ENCODE measurements around the gene PLEKHA6. TPM values are rescaled to one million over a fixed set of nuclear protein-coding genes. Genes with fewer than 3 reads are reported as not detected.
"Not testable (repeated sequence)": the region's sequence is repeated elsewhere in the genome, so short reads cannot be mapped to it uniquely, and the experiment has no call there.

Gene PLEKHA6
- total RNA-seq, 1 donor from 2014 or later: 0.07 TPM

DNA sequence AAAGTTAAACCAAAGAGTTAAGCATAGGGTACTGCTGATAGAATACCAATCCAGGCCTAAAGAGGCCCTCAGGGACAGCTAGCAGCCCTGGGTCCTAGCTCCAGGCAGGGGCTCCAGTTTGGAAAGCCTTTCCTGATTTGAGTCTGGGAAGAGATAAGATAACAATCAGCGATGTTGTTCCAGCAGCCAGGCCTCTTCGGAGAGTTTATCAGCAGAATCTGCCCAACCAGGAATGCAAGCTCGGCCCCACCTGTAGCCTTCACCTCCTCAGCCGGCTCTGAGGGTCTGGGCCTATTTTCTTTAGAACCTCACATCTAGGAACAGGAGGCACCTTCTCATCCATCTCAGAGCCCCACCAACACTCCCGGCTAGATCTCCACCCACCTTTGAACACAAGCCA is 42.6 kb downstream of the PLEKHA6 start:
- intact Hi-C loops (cut with micrococcal nuclease): no loop called here
- peaks cover 15% of the 10 kb centered on the region for H3K4me1 Mint-ChIP-seq
- H3K27ac Mint-ChIP-seq: no peak overlapping the region
- H3K36me3 Mint-ChIP-seq (ENCODE audit: low read depth): no peaks in the 10 kb centered on the region
- H3K27me3 Mint-ChIP-seq: peaks cover 2% of the 10 kb centered on the region
- H3K4me3 Mint-ChIP-seq: no peak overlapping the region
- no peaks in the 10 kb centered on the region for H3K9me3 Mint-ChIP-seq
- DNase-seq: no peak

DNA sequence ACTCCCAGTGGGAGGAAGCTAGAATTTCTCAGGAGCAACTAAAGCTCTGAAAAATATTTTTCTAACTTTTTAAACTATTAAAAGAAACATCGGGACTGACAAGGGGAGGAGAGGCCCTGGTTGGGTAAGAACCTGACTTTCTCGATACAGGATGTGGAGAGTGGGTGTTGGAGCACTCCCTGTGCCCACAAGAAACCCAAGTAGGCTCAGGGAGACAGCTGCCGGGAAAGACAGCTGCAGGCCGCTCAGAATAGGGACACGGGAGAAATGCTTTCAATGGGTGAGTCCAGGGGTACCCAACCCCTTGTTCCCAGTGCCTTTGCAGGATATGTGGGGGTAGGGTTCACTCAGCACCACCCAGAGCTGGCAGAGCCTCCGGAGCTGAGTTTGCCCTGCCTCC is 43.6 kb downstream of the PLEKHA6 start:
- no peak for DNase-seq
- H3K27ac Mint-ChIP-seq: no peak overlapping the region
- H3K36me3 Mint-ChIP-seq (ENCODE audit: low read depth): no peaks in the 10 kb centered on the region
- peaks cover 2% of the 10 kb centered on the region for H3K27me3 Mint-ChIP-seq
- H3K4me3 Mint-ChIP-seq: no peak overlapping the region
- no peaks in the 10 kb centered on the region for H3K9me3 Mint-ChIP-seq
- intact Hi-C loops (cut with micrococcal nuclease): no loop called here
- peaks cover 11% of the 10 kb centered on the region for H3K4me1 Mint-ChIP-seq

GRCh38 chr1:204314893-204315658 is 44.7 kb downstream of the PLEKHA6 start:
- DNase-seq: no peak
- no peaks in the 10 kb centered on the region for H3K36me3 Mint-ChIP-seq (ENCODE audit: low read depth)
- H3K27ac Mint-ChIP-seq: no peak overlapping the region
- intact Hi-C loops (cut with micrococcal nuclease): no loop called here
- H3K9me3 Mint-ChIP-seq: no peaks in the 10 kb centered on the region
- no peak overlapping the region for H3K4me3 Mint-ChIP-seq
- H3K27me3 Mint-ChIP-seq: peaks cover 3% of the 10 kb centered on the region
- peaks cover 5% of the 10 kb centered on the region for H3K4me1 Mint-ChIP-seq

DNA sequence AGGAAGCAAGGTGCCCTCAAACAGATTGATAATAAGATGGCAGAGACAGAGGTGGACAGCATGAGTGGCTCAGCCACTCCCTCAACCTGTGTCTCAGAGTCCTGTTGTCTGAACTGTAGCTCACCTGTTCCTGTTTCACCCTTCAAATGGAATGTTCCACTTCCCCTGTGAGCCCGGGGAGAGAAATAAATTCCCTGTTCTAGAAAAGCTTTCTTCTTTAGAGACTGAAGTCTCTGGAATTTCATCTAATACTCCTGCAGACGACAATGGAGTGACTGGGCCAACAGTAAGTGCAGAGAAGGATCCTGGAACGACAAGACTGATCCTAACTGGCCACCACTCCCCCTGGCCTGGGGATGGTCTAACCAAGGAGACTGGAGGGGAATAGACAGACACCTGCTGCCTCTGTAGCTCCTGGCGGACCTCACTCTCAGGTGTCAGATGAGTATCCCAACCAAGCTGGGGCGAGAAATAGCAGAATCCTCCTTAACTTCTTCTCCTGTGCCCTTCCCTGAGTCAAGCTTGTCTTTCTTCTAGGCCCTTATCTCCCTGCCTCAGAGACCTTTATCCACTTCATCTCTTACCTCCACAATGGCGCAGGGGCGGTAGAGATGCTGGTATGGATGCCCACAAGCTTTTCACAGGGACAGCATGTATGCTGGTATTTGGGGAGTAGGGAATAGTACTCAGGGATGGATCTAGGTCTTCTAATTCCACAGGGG is 45.4 kb downstream of the PLEKHA6 start:
- no peaks in the 10 kb centered on the region for H3K36me3 Mint-ChIP-seq (ENCODE audit: low read depth)
- no peak overlapping the region for H3K27ac Mint-ChIP-seq

GRCh38 chr1:204313675-204314074 is 46.1 kb downstream of the PLEKHA6 start:
- H3K36me3 Mint-ChIP-seq (ENCODE audit: low read depth): no peaks in the 10 kb centered on the region
- H3K4me1 Mint-ChIP-seq: no peaks in the 10 kb centered on the region
- no peak overlapping the region for H3K27ac Mint-ChIP-seq
- DNase-seq: no peak
- intact Hi-C loops (cut with micrococcal nuclease): no loop called here
- H3K9me3 Mint-ChIP-seq: no peaks in the 10 kb centered on the region
- H3K27me3 Mint-ChIP-seq: peaks cover 6% of the 10 kb centered on the region
- H3K4me3 Mint-ChIP-seq: no peak overlapping the region

More for the DNA sequence above, 45.4 kb downstream of the PLEKHA6 start:
- peaks cover 6% of the 10 kb centered on the region for H3K27me3 Mint-ChIP-seq
- intact Hi-C loops (cut with micrococcal nuclease): no loop called here
- H3K9me3 Mint-ChIP-seq: no peaks in the 10 kb centered on the region
- no peak for DNase-seq
- peaks cover 2% of the 10 kb centered on the region for H3K4me1 Mint-ChIP-seq
- no peak overlapping the region for H3K4me3 Mint-ChIP-seq

DNA sequence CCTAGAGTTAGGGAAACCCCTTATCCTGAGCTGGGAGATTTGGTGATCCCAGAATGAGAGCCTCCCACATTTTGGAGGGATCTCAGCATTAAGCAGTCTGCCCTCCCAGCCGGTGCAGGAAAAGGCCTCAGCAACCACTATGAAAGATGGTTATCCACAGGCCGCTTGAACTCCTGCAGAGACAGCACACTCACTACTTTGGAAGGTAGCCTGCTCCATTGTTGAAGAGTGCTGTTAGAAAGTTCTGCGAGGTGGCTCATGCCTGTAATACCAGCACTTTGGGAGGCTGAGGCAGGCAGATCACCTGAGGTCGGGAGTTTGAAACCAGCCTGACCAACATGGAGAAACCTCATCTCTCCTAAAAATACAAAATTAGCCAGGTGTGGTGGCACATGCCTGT is 48.8 kb downstream of the PLEKHA6 start:
- H3K4me1 Mint-ChIP-seq, H3K9me3 Mint-ChIP-seq, H3K27ac Mint-ChIP-seq: not testable (repeated sequence)

DNA sequence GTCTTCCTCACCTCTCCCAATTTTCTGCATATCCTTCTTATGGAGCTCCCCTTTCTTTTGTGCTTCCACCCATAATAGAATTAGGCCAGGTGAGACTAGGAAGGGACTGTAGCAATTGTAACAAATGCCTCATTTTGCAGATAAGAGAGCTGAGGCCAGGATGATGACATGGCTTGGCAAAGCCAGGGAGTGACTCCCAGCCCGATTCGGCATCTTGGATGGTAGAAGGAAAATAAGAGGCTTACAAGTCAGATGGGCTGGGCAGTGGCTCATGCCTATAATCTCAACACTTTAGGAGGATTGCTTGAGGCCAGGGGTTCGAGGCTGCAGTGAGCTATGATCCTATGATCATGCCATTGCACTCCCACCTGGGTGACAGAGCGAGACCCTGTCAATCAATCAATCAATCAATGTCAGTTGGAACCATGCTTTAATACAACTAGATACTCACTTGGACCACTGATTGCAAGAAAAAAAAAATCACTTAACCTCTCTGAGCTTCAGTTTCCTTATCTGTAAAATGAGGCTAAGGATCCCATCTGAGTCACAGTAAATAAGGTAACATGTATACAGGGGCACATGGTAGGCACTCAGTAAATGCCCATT is 51.6 kb downstream of the PLEKHA6 start:
- Mint-ChIP-seq H3K27me3 (peaks cover 26% of the 10 kb centered on the region), H3K9me3 (no peaks in the 10 kb centered on the region), H3K27ac (no peak overlapping the region), H3K4me3 (no peak overlapping the region), H3K4me1 (no peaks in the 10 kb centered on the region), H3K36me3 (ENCODE audit: low read depth) (no peaks in the 10 kb centered on the region)
- no peak for DNase-seq
- intact Hi-C loops (cut with micrococcal nuclease): no loop called here

More for the DNA sequence above, 48.8 kb downstream of the PLEKHA6 start:
- H3K4me3 Mint-ChIP-seq; intact Hi-C loops (cut with micrococcal nuclease); H3K36me3 Mint-ChIP-seq (ENCODE audit: low read depth); DNase-seq: not testable (repeated sequence)
- peaks cover 14% of the 10 kb centered on the region for H3K27me3 Mint-ChIP-seq

DNA sequence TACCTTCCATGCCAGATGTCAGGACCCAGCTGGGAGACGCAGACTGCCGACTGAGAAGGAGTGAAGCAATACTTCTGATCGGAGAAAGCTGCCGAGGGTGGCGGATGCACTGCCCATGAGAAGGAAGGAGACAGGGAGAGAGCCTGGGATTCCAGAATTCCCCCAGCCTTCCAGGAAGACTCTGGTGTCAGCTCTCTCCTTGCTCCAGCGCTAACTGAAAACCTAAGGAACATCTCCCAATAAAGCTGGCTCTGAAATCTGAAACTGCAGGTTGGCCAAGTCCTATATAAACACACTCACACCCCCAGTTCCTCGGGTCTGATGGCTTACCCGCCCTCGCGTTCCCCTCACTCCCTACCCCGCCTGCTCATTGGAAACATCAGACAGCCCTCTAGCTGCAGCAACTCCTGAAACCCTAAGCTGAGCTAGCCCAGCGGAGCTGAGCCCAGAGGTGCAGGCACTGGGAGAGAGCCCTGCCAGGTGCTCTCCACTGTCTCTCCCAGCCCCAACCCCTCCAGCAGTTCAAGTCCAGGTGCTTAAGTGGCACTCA is 52.3 kb downstream of the PLEKHA6 start:
- no peak for DNase-seq
- no peaks in the 10 kb centered on the region for H3K36me3 Mint-ChIP-seq (ENCODE audit: low read depth)
- no peak overlapping the region for H3K4me3 Mint-ChIP-seq
- H3K27me3 Mint-ChIP-seq: peaks cover 28% of the 10 kb centered on the region
- H3K9me3 Mint-ChIP-seq: no peaks in the 10 kb centered on the region
- no peak overlapping the region for H3K27ac Mint-ChIP-seq
- intact Hi-C loops (cut with micrococcal nuclease): no loop called here
- no peaks in the 10 kb centered on the region for H3K4me1 Mint-ChIP-seq

DNA sequence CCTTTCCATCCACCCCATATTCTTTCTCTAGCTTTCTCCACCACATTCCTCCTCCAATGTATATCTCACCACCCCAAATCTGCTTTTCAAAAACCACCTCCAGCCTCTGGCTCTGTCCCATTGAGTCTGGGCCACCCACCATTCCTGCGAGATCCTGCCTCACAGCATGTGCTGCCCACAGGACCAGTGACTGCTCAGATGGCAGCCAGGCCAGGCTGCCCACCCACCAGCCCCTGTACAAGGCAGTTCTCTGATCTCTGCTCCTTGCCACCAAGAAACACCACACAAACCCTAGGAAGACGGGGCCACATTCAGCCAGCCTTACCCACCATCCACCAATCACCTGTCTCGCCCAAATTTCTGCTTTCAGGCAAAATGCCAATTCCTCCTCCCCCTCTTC is 53.7 kb downstream of the PLEKHA6 start:
- Mint-ChIP-seq H3K36me3 (ENCODE audit: low read depth) (no peaks in the 10 kb centered on the region), H3K27me3 (peaks cover 30% of the 10 kb centered on the region), H3K4me3 (no peak overlapping the region), H3K4me1 (no peaks in the 10 kb centered on the region), H3K9me3 (no peaks in the 10 kb centered on the region), H3K27ac (no peak overlapping the region)
- DNase-seq: no peak
- intact Hi-C loops (cut with micrococcal nuclease): no loop called here

DNA sequence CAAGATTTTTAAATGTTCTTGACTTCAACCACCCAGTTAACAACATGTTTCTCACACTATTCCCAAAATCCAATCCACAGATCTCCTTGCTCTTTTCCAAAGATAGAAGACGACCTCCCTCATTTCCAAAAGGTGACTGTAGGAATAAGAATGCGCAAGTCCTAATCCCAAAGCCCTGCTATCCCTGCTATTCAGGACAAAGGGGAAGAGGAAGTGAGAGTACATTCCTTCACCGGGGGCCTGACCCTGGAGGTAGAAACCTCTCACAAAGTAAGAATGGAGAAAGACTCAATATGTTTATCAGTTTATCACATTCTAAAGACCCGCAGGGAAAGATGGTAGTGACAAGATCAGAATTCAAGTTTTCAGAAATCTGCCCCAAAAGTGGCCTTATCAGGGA is 55.7 kb downstream of the PLEKHA6 start:
- intact Hi-C loops (cut with micrococcal nuclease): loop anchor here (5.0 kb wide), 1 partner anchor 58 kb away; no protein-coding TSS in a partner anchor
- H3K4me1 Mint-ChIP-seq: no peaks in the 10 kb centered on the region
- H3K4me3 Mint-ChIP-seq: no peak overlapping the region
- no peak overlapping the region for H3K27ac Mint-ChIP-seq
- no peaks in the 10 kb centered on the region for H3K9me3 Mint-ChIP-seq
- no peaks in the 10 kb centered on the region for H3K36me3 Mint-ChIP-seq (ENCODE audit: low read depth)
- H3K27me3 Mint-ChIP-seq: peaks cover 35% of the 10 kb centered on the region
- no peak for DNase-seq

GRCh38 chr1:204302769-204303168 is 57.0 kb downstream of the PLEKHA6 start:
- Mint-ChIP-seq H3K27me3 (peaks cover 34% of the 10 kb centered on the region), H3K27ac (no peak overlapping the region), H3K4me3 (no peak overlapping the region), H3K4me1 (no peaks in the 10 kb centered on the region), H3K36me3 (ENCODE audit: low read depth) (no peaks in the 10 kb centered on the region), H3K9me3 (no peaks in the 10 kb centered on the region)
- intact Hi-C loops (cut with micrococcal nuclease): loop anchor here (5.0 kb wide), 1 partner anchor 60 kb away; no protein-coding TSS in a partner anchor
- no peak for DNase-seq

DNA sequence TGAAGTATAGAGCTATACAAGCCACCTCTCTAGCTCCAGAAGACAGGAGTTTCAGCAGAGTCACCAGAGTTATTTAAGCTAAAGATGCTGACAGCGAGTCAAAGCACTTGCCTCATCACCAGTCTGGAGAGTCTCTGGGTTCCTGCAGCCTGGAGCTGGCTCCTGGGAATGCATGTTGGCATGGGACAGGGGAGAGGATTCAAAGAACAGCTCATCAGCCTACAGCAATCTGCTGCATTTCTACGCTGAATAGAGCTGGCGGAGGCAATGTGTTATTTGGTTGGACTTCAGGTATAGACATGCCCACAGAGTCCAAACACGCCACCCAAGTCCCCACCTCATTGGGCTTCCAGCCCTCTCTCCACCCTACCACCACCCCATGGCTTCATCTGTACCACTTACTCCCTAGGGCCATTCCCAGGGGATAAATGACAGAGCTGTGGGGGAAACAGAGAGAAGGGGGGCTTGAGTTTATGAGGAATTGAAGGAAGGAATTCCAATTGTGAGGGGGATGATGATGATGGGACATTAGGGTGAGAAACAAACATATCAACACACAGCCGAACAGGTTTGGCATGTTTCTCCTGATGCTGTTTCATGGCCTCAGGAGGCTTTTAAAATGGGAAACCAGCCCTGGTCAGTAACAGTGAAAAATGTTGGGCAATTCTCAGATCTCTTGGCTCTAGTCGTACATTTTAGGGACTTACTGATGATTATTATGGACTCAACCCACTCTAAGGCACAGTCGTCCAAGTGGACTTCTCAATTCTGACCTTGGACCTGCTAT is 58.4 kb downstream of the PLEKHA6 start:
- H3K4me1 Mint-ChIP-seq: peaks cover 4% of the 10 kb centered on the region
- H3K9me3 Mint-ChIP-seq: no peaks in the 10 kb centered on the region
- H3K36me3 Mint-ChIP-seq (ENCODE audit: low read depth): no peaks in the 10 kb centered on the region
- peaks cover 37% of the 10 kb centered on the region for H3K27me3 Mint-ChIP-seq
- no peak overlapping the region for H3K27ac Mint-ChIP-seq
- no peak for DNase-seq
- intact Hi-C loops (cut with micrococcal nuclease): loop anchor here (5.0 kb wide), 1 partner anchor 61 kb away; no protein-coding TSS in a partner anchor
- H3K4me3 Mint-ChIP-seq: no peak overlapping the region

DNA sequence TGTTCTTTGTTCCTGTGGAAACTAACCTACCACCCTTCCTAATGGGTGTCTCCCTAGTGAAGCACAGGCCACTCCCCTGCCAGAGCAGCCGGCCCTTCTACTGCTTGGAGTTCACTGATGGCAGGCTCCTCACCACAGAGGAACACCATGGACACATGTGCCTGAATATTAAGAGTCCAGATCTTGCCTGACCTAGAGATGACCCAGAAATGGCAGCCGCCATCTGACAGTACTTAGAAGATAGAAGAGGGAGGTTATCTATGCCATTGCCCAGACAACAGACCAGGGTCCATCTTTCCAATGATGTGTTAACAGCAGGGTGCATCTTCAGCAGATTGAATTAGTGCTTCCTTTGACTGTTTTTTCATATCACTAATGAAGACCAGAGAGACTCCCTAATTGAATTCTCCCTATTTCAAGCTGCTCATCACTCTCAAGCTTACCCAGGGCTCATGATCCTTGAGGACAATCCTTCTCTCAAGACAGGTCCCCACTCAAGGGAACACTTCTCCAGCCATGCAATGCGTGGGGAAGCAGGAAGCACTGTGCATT is 59.8 kb downstream of the PLEKHA6 start:
- H3K27me3 Mint-ChIP-seq: peaks cover 29% of the 10 kb centered on the region
- DNase-seq: no peak
- no peak overlapping the region for H3K4me3 Mint-ChIP-seq
- H3K36me3 Mint-ChIP-seq (ENCODE audit: low read depth): no peaks in the 10 kb centered on the region
- intact Hi-C loops (cut with micrococcal nuclease): loop anchor here (5.0 kb wide), 1 partner anchor 62 kb away; no protein-coding TSS in a partner anchor
- no peak overlapping the region for H3K27ac Mint-ChIP-seq
- H3K4me1 Mint-ChIP-seq: peaks cover 4% of the 10 kb centered on the region
- H3K9me3 Mint-ChIP-seq: no peaks in the 10 kb centered on the region
